ENCODE data around the gene OPCML. TPM values are rescaled to one million over a fixed set of nuclear protein-coding genes. Genes with fewer than 3 reads are reported as not detected.

The OPCML gene
- polyA plus RNA-seq, 1 donor (not counting 4 experiments of a cell fraction or from before 2014, with no cell fraction given) = 0.04 TPM

DNA sequence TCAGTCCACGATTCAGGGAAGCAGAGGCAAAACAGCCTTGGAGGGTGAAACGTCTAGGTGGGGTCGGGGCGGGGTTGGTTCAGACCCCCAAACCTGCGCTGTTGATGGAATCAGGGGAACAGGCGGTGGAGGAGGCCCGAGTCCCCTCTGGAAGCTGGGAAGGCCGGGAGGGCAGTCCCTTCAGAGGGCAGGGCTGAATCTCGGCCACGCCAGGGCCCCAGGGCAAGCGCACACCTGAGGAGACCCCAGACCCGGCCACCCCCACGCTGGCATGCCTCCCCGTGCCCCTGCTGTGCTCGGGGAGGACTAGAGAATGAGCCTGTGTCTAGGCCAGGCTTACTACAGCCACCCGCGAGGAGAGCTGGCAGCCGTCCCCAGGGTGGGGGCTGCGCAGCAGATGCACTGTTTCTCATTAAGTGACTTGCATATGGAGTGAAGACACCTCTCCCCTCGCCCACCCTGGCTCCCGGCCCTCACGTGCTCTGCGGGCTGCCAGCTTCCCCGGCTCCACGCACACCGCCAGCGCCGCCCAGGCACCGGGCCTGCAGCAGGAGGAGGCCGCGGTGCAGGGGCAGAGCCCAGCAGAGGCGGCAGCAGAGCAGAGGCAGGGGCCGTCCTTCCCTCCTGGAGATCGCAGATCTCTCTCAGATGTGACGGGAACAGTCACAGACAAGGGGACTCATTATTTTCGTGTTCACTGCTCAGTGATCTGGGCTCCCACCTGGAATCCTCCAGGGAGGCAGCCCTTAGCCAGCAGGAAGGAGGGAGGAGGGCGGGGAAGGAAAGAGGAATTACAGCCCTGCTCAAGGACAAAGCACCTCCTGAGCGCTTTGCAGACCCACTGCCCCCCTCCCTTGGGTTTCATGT, 47.1 kb upstream of the OPCML start:
- FAIRE-seq = no peak
- no peaks in the 10 kb centered on the region for H3K36me3 ChIP-seq (ENCODE audit: control insufficient read depth in 2 of 2, extremely low read depth in 1 of 2, insufficient read depth in 2 of 2, low read length in 2 of 2)

DNA sequence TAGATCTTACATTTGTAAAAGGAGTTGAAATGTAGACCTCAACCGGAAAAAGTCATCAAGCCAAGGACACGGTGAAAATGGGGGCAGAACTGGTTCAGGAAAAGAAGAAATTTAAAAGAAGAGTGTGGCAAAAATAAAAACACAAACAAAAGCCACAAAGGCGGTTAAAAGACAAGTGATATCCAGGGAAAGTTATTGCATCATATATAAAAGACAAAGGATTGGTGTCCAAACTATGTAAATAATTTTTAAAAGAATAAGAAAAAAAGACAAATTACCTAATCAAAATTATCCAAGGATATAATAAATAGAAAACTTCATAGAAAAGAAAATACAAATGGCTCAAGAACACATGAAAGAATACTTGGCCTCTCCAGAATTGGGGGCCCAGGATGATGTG, 45.1 kb upstream of the OPCML start:
- H3K9ac ChIP-seq (ENCODE audit: control insufficient read depth, extremely low read depth, insufficient read depth, low read length) = no peak overlapping the region
- no peak overlapping the region for H3K27ac ChIP-seq (ENCODE audit: control insufficient read depth, insufficient read depth, low read length)
- TF ChIP-seq, protein P1, sequence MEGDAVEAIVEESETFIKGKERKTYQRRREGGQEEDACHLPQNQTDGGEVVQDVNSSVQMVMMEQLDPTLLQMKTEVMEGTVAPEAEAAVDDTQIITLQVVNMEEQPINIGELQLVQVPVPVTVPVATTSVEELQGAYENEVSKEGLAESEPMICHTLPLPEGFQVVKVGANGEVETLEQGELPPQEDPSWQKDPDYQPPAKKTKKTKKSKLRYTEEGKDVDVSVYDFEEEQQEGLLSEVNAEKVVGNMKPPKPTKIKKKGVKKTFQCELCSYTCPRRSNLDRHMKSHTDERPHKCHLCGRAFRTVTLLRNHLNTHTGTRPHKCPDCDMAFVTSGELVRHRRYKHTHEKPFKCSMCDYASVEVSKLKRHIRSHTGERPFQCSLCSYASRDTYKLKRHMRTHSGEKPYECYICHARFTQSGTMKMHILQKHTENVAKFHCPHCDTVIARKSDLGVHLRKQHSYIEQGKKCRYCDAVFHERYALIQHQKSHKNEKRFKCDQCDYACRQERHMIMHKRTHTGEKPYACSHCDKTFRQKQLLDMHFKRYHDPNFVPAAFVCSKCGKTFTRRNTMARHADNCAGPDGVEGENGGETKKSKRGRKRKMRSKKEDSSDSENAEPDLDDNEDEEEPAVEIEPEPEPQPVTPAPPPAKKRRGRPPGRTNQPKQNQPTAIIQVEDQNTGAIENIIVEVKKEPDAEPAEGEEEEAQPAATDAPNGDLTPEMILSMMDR (optimal IDR thresholded peaks at IDR 0.05 in 1 of 3, IDR thresholded peaks at IDR 0.05 in 1 of 3, conservative IDR thresholded peaks at IDR 0.05 in 1 of 3; ENCODE audit: extremely low read depth in 1 of 3, insufficient read depth in 2 of 3, low read length in 3 of 3) = no peak
- no peaks in the 10 kb centered on the region for H3K36me3 ChIP-seq (ENCODE audit: control insufficient read depth in 2 of 2, extremely low read depth in 1 of 2, insufficient read depth in 2 of 2, low read length in 2 of 2)
- no peak overlapping the region for H2AFZ ChIP-seq (ENCODE audit: control insufficient read depth, low read length)
- H4K20me1 ChIP-seq (ENCODE audit: control insufficient read depth, extremely low read depth, insufficient read depth, low read length) = no peaks in the 10 kb centered on the region
- FAIRE-seq = no peak
- H3K4me3 ChIP-seq (ENCODE audit: control insufficient read depth in 2 of 3, extremely low read depth in 1 of 3, insufficient read depth in 2 of 3, low read depth in 1 of 3, low read length in 3 of 3) = no peak overlapping the region
- H3K79me2 ChIP-seq (ENCODE audit: control insufficient read depth, insufficient read depth, low read length) = no peaks in the 10 kb centered on the region
- DNase-seq (ENCODE audit: low read depth, low spot score) = no peak
- no peaks in the 10 kb centered on the region for H3K9me1 ChIP-seq (ENCODE audit: control insufficient read depth, extremely low read depth, insufficient read depth, low read length)
- dilution Hi-C loops (cut with MboI; ENCODE audit: extremely low pct_ligation_motif_present, low sequenced_read_pairs) = no loop called here
- H3K4me1 ChIP-seq (ENCODE audit: control insufficient read depth, extremely low read depth, insufficient read depth, low read length) = no peaks in the 10 kb centered on the region
- no peaks in the 10 kb centered on the region for H3K27me3 ChIP-seq (ENCODE audit: control insufficient read depth, extremely low read depth, insufficient read depth, low read length)
- H3K4me2 ChIP-seq (ENCODE audit: control insufficient read depth, extremely low read depth, insufficient read depth, low read depth, low read length) = no peak overlapping the region
- no peaks in the 10 kb centered on the region for H3K9me3 ChIP-seq (ENCODE audit: control insufficient read depth, low read depth, low read length)

More for the DNA sequence above, 47.1 kb upstream of the OPCML start:
- no peaks in the 10 kb centered on the region for H3K4me1 ChIP-seq (ENCODE audit: control insufficient read depth, extremely low read depth, insufficient read depth, low read length)
- dilution Hi-C loops (cut with MboI; ENCODE audit: extremely low pct_ligation_motif_present, low sequenced_read_pairs) = no loop called here
- TF ChIP-seq, protein P1 (optimal IDR thresholded peaks at IDR 0.05 in 1 of 3, IDR thresholded peaks at IDR 0.05 in 1 of 3, conservative IDR thresholded peaks at IDR 0.05 in 1 of 3; ENCODE audit: extremely low read depth in 1 of 3, insufficient read depth in 2 of 3, low read length in 3 of 3) = no peak
- TF ChIP-seq EZH2 (IDR thresholded peaks at IDR 0.05; ENCODE audit: low read length) = no peak
- no peaks in the 10 kb centered on the region for H4K20me1 ChIP-seq (ENCODE audit: control insufficient read depth, extremely low read depth, insufficient read depth, low read length)
- no peaks in the 10 kb centered on the region for H3K9me1 ChIP-seq (ENCODE audit: control insufficient read depth, extremely low read depth, insufficient read depth, low read length)
- no peak overlapping the region for H3K4me3 ChIP-seq (ENCODE audit: control insufficient read depth in 2 of 3, extremely low read depth in 1 of 3, insufficient read depth in 2 of 3, low read depth in 1 of 3, low read length in 3 of 3)
- H3K4me2 ChIP-seq (ENCODE audit: control insufficient read depth, extremely low read depth, insufficient read depth, low read depth, low read length) = no peak overlapping the region
- no peaks in the 10 kb centered on the region for H3K9me3 ChIP-seq (ENCODE audit: control insufficient read depth, low read depth, low read length)
- DNase-seq (ENCODE audit: low read depth, low spot score) = no peak
- no peaks in the 10 kb centered on the region for H3K79me2 ChIP-seq (ENCODE audit: control insufficient read depth, insufficient read depth, low read length)
- no peak overlapping the region for H3K9ac ChIP-seq (ENCODE audit: control insufficient read depth, extremely low read depth, insufficient read depth, low read length)
- no peak overlapping the region for H2AFZ ChIP-seq (ENCODE audit: control insufficient read depth, low read length)
- no peaks in the 10 kb centered on the region for H3K27me3 ChIP-seq (ENCODE audit: control insufficient read depth, extremely low read depth, insufficient read depth, low read length)
- H3K27ac ChIP-seq (ENCODE audit: control insufficient read depth, insufficient read depth, low read length) = no peak overlapping the region

Data from keratinocyte (primary cell).